Gastroesophageal sphincter (tissue), 3 donors: Measurements from ENCODE around the gene PTAR1.

Experiments used
- EP300 ChIP-seq: sonication (generic); formaldehyde crosslinking; IDR thresholded peaks from one replicate; pipeline ENCODE4 v1.6.1; 2017; ENCODE audit warnings: antibody characterized with exemption, mild to moderate bottlenecking
- POLR2A ChIP-seq, 2 donors: fragments of 450-650 bp; IDR thresholded peaks; one replicate each; pipeline ENCODE4 v1.6.1; 2017; ENCODE audit warnings: antibody characterized with exemption in 2 of 2, mild to moderate bottlenecking in 2 of 2, moderate library complexity in 1 of 2
- POLR2AphosphoS5 ChIP-seq: sonication (generic); formaldehyde crosslinking; IDR thresholded peaks from one replicate; pipeline ENCODE4 v1.6.1; 2017; ENCODE audit warnings: antibody characterized with exemption
- TF ChIP-seq, protein P1 (sequence below), 4 experiments: fragments of 200-600 bp in 2 of 4; fragments of 450-650 bp in 2 of 4; sonication (generic) in 1 of 4; IDR thresholded peaks; one replicate each; pipeline ENCODE4 v1.5.1; 2017 to 2019; ENCODE audit warnings: antibody characterized with exemption in 4 of 4, mild to moderate bottlenecking in 2 of 4, moderate library complexity in 2 of 4

DNA sequence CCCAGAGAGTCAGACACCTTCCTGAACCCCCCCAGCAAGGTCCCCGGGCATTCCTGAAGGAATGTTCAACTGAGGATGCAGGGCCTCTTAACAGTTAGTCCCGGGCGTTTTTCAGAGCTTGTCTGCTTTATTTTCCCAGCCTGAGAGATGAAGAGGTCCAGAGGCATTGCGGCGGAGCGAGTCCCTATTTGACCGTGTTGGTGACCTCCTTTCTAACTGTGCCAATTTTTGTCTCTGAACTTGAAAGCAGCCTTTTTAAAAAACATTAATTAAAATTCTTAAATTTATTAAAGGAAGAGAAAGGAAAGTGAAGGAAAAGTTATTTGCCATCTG is 433 bp upstream of the PTAR1 start:
- TF ChIP-seq, protein P1, sequence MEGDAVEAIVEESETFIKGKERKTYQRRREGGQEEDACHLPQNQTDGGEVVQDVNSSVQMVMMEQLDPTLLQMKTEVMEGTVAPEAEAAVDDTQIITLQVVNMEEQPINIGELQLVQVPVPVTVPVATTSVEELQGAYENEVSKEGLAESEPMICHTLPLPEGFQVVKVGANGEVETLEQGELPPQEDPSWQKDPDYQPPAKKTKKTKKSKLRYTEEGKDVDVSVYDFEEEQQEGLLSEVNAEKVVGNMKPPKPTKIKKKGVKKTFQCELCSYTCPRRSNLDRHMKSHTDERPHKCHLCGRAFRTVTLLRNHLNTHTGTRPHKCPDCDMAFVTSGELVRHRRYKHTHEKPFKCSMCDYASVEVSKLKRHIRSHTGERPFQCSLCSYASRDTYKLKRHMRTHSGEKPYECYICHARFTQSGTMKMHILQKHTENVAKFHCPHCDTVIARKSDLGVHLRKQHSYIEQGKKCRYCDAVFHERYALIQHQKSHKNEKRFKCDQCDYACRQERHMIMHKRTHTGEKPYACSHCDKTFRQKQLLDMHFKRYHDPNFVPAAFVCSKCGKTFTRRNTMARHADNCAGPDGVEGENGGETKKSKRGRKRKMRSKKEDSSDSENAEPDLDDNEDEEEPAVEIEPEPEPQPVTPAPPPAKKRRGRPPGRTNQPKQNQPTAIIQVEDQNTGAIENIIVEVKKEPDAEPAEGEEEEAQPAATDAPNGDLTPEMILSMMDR (IDR thresholded peaks at IDR 0.05): no peak
- TF ChIP-seq POLR2A (IDR thresholded peaks at IDR 0.05) (no peak), EP300 (no peak), POLR2AphosphoS5 (no peak)
